H1 (cell line): ENCODE results near the gene OLA1. TPM values are rescaled to one million over a fixed set of nuclear protein-coding genes. Genes with fewer than 3 reads are reported as not detected.

ENCODE experiments used
- CTCF ChIA-PET: fragments of 300-600 bp; sonication (Branson Sonifier 250); formaldehyde crosslinking; loops from one replicate; lab custom pipeline; 2021; ENCODE audit not compliant: partially characterized antibody; lab: Charles Lee
- POLR2A ChIA-PET: fragments of 300-600 bp; sonication (Branson Sonifier 250); formaldehyde crosslinking; loops from one replicate; lab custom pipeline; 2021; ENCODE audit warnings: inconsistent platforms; ENCODE audit not compliant: partially characterized antibody; lab: Charles Lee
- DNase-seq, 2 experiments: peaks; one replicate each; pipeline versions ENCODE4 v3.0.0 to v3.0.0-alpha.2; 2010 to 2022; ENCODE audit warnings: low spot score in 2 of 2, low read depth in 1 of 2, mixed read lengths in 1 of 2
- FAIRE-seq: peaks from 2 replicates; lab custom pipeline; 2011; peaks lifted over from hg19 to GRCh38; lab: Jason Lieb, UNC
- H2AFZ ChIP-seq: 2 replicates; pipeline ENCODE4 v1.8.1; 2012; ENCODE audit warnings: low read length, inconsistent platforms
- H2AK5ac ChIP-seq: 2 replicates; pipeline ENCODE4 v1.6.1; 2013; ENCODE audit warnings: low read depth, low read length
- H2BK120ac ChIP-seq: replicated peaks from 2 replicates; pipeline ENCODE3; 2013; ENCODE audit warnings: low read depth, low read length, inconsistent platforms
- H2BK12ac ChIP-seq: 2 replicates; pipeline ENCODE4 v1.6.1; 2013; ENCODE audit warnings: low read depth, low read length
- H2BK15ac ChIP-seq: 2 replicates; pipeline ENCODE4 v1.6.1; 2013; ENCODE audit warnings: low read length
- H2BK20ac ChIP-seq: 2 replicates; pipeline ENCODE4 v1.6.1; 2013; ENCODE audit warnings: low read length
- H2BK5ac ChIP-seq: 2 replicates; pipeline ENCODE4 v1.6.1; 2013; ENCODE audit warnings: low read depth, low read length
- H3K14ac ChIP-seq: 2 replicates; pipeline ENCODE4 v1.6.1; 2013; ENCODE audit warnings: inconsistent platforms; ENCODE audit not compliant: insufficient read length
- H3K18ac ChIP-seq: 2 replicates; pipeline ENCODE4 v1.6.1; 2013; ENCODE audit warnings: low read length; ENCODE audit errors: extremely low read depth
- H3K23ac ChIP-seq: 2 replicates; pipeline ENCODE4 v1.6.1; 2013; ENCODE audit warnings: inconsistent platforms; ENCODE audit not compliant: insufficient read length
- H3K23me2 ChIP-seq: 2 replicates; pipeline ENCODE4 v1.6.1; 2013; ENCODE audit warnings: low read depth, low read length
- H3K27ac ChIP-seq: 2 replicates; pipeline ENCODE4 v1.6.1; 2011; ENCODE audit warnings: low read depth, low read length, inconsistent platforms
- H3K27me3 ChIP-seq, 4 experiments: replicated peaks in 1 of 4; 1 replicate in 1 of 4; 2 replicates in 3 of 4; pipeline versions ENCODE4 v1.6.1 to v1.8.1; 2011 to 2013; ENCODE audit warnings: low read length in 3 of 4, mild to moderate bottlenecking in 3 of 4, inconsistent platforms in 2 of 4, mixed read lengths in 2 of 4, moderate library complexity in 1 of 4; ENCODE audit not compliant: control insufficient read depth in 3 of 4, insufficient read depth in 3 of 4; ENCODE audit errors: extremely low read depth in 1 of 4
- H3K36me3 ChIP-seq, 4 experiments: 2 replicates each; pipeline versions ENCODE4 v1.6.1 to v1.8.1; 2011 to 2013; ENCODE audit warnings: mild to moderate bottlenecking in 4 of 4, low read length in 3 of 4, moderate library complexity in 2 of 4, control low read depth in 1 of 4, inconsistent platforms in 1 of 4; ENCODE audit not compliant: insufficient read depth in 4 of 4, control insufficient read depth in 2 of 4
- H3K4ac ChIP-seq: replicated peaks from 2 replicates; pipeline ENCODE3; 2013; ENCODE audit warnings: low read length, low read depth, mixed read lengths, inconsistent platforms; ENCODE audit not compliant: insufficient read length
- H3K4me1 ChIP-seq, 4 experiments: replicated peaks in 1 of 4; 1 replicate in 1 of 4; 2 replicates in 3 of 4; pipeline versions ENCODE4 v1.6.1 to v1.8.1; 2011 to 2013; ENCODE audit warnings: low read length in 3 of 4, inconsistent platforms in 2 of 4, mixed read lengths in 1 of 4; ENCODE audit not compliant: insufficient read depth in 4 of 4, control insufficient read depth in 3 of 4
- H3K4me2 ChIP-seq, 2 experiments: 2 replicates each; pipeline versions ENCODE4 v1.6.1 to v1.8.1; 2011 to 2013; ENCODE audit warnings: low read depth in 2 of 2, low read length in 2 of 2, control low read depth in 1 of 2, inconsistent platforms in 1 of 2, mild to moderate bottlenecking in 1 of 2; ENCODE audit not compliant: insufficient read depth in 1 of 2
- H3K4me3 ChIP-seq, 4 experiments: fragments of 200-600, 300-600 bp in 1 of 4; sonication (generic), shearing (Covaris generic), sonication (Bioruptor Twin) in 1 of 4; 2 replicates each; pipeline versions ENCODE4 v1.5.1 to v1.8.1; 2011 to 2016; ENCODE audit warnings: low read length in 4 of 4, low read depth in 3 of 4, control low read depth in 2 of 4, inconsistent platforms in 2 of 4, mild to moderate bottlenecking in 2 of 4, mixed read lengths in 1 of 4, moderate library complexity in 1 of 4; ENCODE audit not compliant: insufficient read depth in 2 of 4; ENCODE audit errors: extremely low read depth in 1 of 4
- H3K56ac ChIP-seq: replicated peaks from 2 replicates; pipeline ENCODE3; 2013; ENCODE audit warnings: low read depth, mild to moderate bottlenecking, mixed read lengths, low read length, inconsistent platforms; ENCODE audit not compliant: insufficient read length
- H3K79me1 ChIP-seq: 2 replicates; pipeline ENCODE4 v1.6.1; 2013; ENCODE audit warnings: low read depth, low read length, control low read depth
- H3K79me2 ChIP-seq, 2 experiments: 2 replicates each; pipeline versions ENCODE4 v1.6.1 to v1.8.1; 2012 to 2013; ENCODE audit warnings: low read length in 2 of 2, mild to moderate bottlenecking in 2 of 2, inconsistent platforms in 1 of 2; ENCODE audit not compliant: insufficient read depth in 2 of 2, control insufficient read depth in 1 of 2
- H3K9ac ChIP-seq, 4 experiments: replicated peaks in 1 of 4; 1 replicate in 1 of 4; 2 replicates in 3 of 4; pipeline versions ENCODE4 v1.6.1 to v1.8.1; 2011 to 2013; ENCODE audit warnings: low read depth in 3 of 4, low read length in 3 of 4, control low read depth in 2 of 4, mild to moderate bottlenecking in 2 of 4, moderate library complexity in 2 of 4, inconsistent platforms in 1 of 4; ENCODE audit errors: extremely low read depth in 1 of 4
- H3K9me3 ChIP-seq, 2 experiments: 2 replicates each; pipeline versions ENCODE4 v1.6.1 to v1.8.1; 2012 to 2013; ENCODE audit warnings: mild to moderate bottlenecking in 2 of 2, moderate library complexity in 2 of 2, control low read depth in 1 of 2, inconsistent platforms in 1 of 2, low read depth in 1 of 2, low read length in 1 of 2, mixed read lengths in 1 of 2; ENCODE audit not compliant: insufficient read depth in 2 of 2
- H4K20me1 ChIP-seq, 2 experiments: replicated peaks in 1 of 2; 2 replicates each; pipeline versions ENCODE3 to v1.8.1; 2011 to 2013; ENCODE audit warnings: inconsistent platforms in 2 of 2, low read length in 2 of 2, mild to moderate bottlenecking in 1 of 2; ENCODE audit not compliant: insufficient read depth in 2 of 2, control insufficient read depth in 1 of 2
- H4K5ac ChIP-seq: 2 replicates; pipeline ENCODE4 v1.6.1; 2013; ENCODE audit warnings: low read length, low read depth, mixed read lengths, inconsistent platforms; ENCODE audit not compliant: insufficient read length
- H4K8ac ChIP-seq: 2 replicates; pipeline ENCODE4 v1.8.0; 2013; ENCODE audit warnings: mild to moderate bottlenecking, moderate library complexity, low read length, inconsistent platforms; ENCODE audit not compliant: insufficient read depth; ENCODE audit errors: extremely low read depth
- H4K91ac ChIP-seq: replicated peaks from 2 replicates; pipeline ENCODE3; 2013; ENCODE audit warnings: low read length, mixed read lengths, inconsistent platforms; ENCODE audit not compliant: insufficient read length
- CHD2 ChIP-seq: IDR thresholded peaks from 2 replicates; pipeline ENCODE4 v1.6.1; 2012; ENCODE audit warnings: low read length, improper control_type of control experiment
- CTBP2 ChIP-seq: IDR thresholded peaks from 2 replicates; pipeline ENCODE4 v1.7.0; 2011; ENCODE audit warnings: borderline replicate concordance, mild to moderate bottlenecking, moderate library complexity, mixed read lengths, low read length; ENCODE audit not compliant: insufficient read depth, insufficient read length
- CTCF ChIP-seq, 3 experiments: IDR thresholded peaks; 1 replicate in 2 of 3; 2 replicates in 1 of 3; pipeline versions ENCODE4 v1.5.1 to v1.6.1; 2011; ENCODE audit warnings: low read length in 3 of 3, mild to moderate bottlenecking in 3 of 3, inconsistent platforms in 2 of 3, low read depth in 1 of 3, moderate library complexity in 1 of 3; ENCODE audit not compliant: insufficient read depth in 1 of 3; ENCODE audit errors: control extremely low read depth in 1 of 3
- HDAC2 ChIP-seq, 2 experiments: fragments of 300-600 bp in 1 of 2; sonication (generic) in 1 of 2; IDR thresholded peaks; 2 replicates each; pipeline ENCODE4 v1.6.1; 2011 to 2012; ENCODE audit warnings: low read depth in 2 of 2, low read length in 2 of 2, mild to moderate bottlenecking in 2 of 2, moderate library complexity in 2 of 2, borderline replicate concordance in 1 of 2, inconsistent platforms in 1 of 2
- JUND ChIP-seq: IDR thresholded peaks from 2 replicates; pipeline ENCODE4 v1.6.1; 2011; ENCODE audit warnings: mild to moderate bottlenecking, improper control_type of control experiment, low read length
- NRF1 ChIP-seq: IDR thresholded peaks from 2 replicates; pipeline ENCODE4 v1.6.1; 2011; ENCODE audit warnings: mild to moderate bottlenecking, low read depth, low read length, improper control_type of control experiment
- POU5F1 ChIP-seq: IDR thresholded peaks from 2 replicates; pipeline ENCODE4 v1.6.1; 2011; ENCODE audit warnings: low read depth, mild to moderate bottlenecking, low read length, moderate library complexity
- SIX5 ChIP-seq: IDR thresholded peaks from 2 replicates; pipeline ENCODE4 v1.6.1; 2011; ENCODE audit warnings: mild to moderate bottlenecking, low read depth, low read length
- SP4 ChIP-seq: IDR thresholded peaks from 2 replicates; pipeline ENCODE4 v1.6.1; 2012; ENCODE audit warnings: low read length, inconsistent platforms
- SUZ12 ChIP-seq: fragments of 200-600 bp; sonication (generic); IDR thresholded peaks from 2 replicates; pipeline ENCODE4 v1.6.1; 2012; ENCODE audit warnings: mild to moderate bottlenecking, inconsistent platforms, low read length, moderate library complexity, mixed read lengths
- TAF7 ChIP-seq: optimal IDR thresholded peaks from 2 replicates; pipeline ENCODE3; 2011; ENCODE audit warnings: low read depth, mild to moderate bottlenecking, inconsistent platforms, low read length, moderate library complexity, borderline replicate concordance
- WGBS, 2 experiments: shearing (Covaris generic) in 1 of 2; methylation state at CpG; one replicate each; pipeline versions ENCODE4 v1.1.6 to v1.1.7; 2013 to 2015; ENCODE audit warnings: low lambda C conversion rate in 2 of 2, mixed read lengths in 2 of 2, inconsistent platforms in 1 of 2, low coverage in 1 of 2, missing lambda C conversion rate in 1 of 2; ENCODE audit not compliant: insufficient replicate concordance in 2 of 2, insufficient coverage in 1 of 2, insufficient read length in 1 of 2; ENCODE audit errors: extremely low coverage in 1 of 2, missing lambda C conversion rate in 1 of 2; 5-methylcytosine and 5-hydroxymethylcytosine counted together
- polyA plus RNA-seq, 7 experiments: library from polyadenylated mRNA; depleted of rRNA in 3 of 7; stranded (reverse) in 5 of 7; unstranded in 2 of 7; fragments of >200 nt in 5 of 7; fragments of 200-250 nt in 2 of 7; gene quantifications; 1 replicate in 5 of 7; 2 replicates in 1 of 7; 4 replicates in 1 of 7; pipeline versions ENCODE4 v1.2.1 to v1.2.3, GENCODE V29; 2011 to 2013; ENCODE audit warnings: missing spikeins in 2 of 7, mixed read lengths in 2 of 7
- total RNA-seq: library from RNA; stranded (reverse); fragmentation: NEBNext Ultra II Directional; extraction: Animal tissue kit (Norgen Biotek cat#: 25700); gene quantifications from 2 replicates; pipeline ENCODE4 v1.2.1, GENCODE V29; 2021

Gene OLA1
- total and polyA plus RNA-seq, 2 of the 8 experiments (the other 6 are each of a cell fraction or from before 2014, with no cell fraction given): 39.3 to 158 TPM

DNA sequence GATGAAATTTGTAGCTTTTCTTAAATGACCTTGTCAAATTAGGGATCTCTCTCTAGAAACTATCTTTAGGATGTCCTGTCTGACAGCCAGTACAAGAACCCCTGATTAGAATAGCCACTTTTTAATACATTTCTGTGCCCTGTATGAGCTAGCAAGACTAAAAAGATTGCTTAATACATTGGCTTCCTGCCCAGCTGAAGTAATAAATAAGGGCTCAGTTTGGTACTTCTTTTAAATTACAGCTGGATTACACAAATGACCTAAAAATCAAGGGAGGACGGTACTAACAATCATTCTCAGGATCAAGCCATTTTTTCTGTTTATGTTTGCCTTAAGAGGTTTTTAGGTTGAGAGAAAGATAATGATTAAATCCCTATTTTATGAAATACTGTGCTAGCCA is 11.6 kb upstream of the OLA1 start:
- Histone ChIP-seq H2BK120ac (no peak overlapping the region), H3K18ac (no peak overlapping the region), H3K79me1 (no peaks in the 10 kb centered on the region), H4K20me1 (no peaks in the 10 kb centered on the region), H4K8ac (no peak overlapping the region), H2BK5ac (no peak overlapping the region), H3K14ac (no peak overlapping the region), H3K79me2 (no peaks in the 10 kb centered on the region), H3K27me3 (no peaks in the 10 kb centered on the region), H3K9me3 (no peaks in the 10 kb centered on the region), H3K4me3 (no peak overlapping the region), H3K9ac (no peak overlapping the region), H3K23me2 (no peaks in the 10 kb centered on the region), H4K91ac (no peak overlapping the region), H3K36me3 (no peaks in the 10 kb centered on the region), H3K23ac (no peak overlapping the region), H2BK15ac (no peak overlapping the region), H2BK12ac (no peak overlapping the region), H2AFZ (no peak overlapping the region), H3K27ac (no peak overlapping the region), H3K4ac (no peak overlapping the region), H3K4me2 (no peak overlapping the region), H2BK20ac (no peak overlapping the region), H4K5ac (no peak overlapping the region), H3K4me1 (no peaks in the 10 kb centered on the region), H2AK5ac (no peak overlapping the region), H3K56ac (no peak overlapping the region)
- CTCF ChIA-PET: interaction anchor here (0.7 to 1.3 kb wide), 2 partner anchors 9 to 122 kb away, joined by 3 read pairs; no protein-coding TSS in a partner anchor
- POLR2A ChIA-PET: no interaction called here
- WGBS, 2 experiments: 76% methylated on average over 1 of the region's 1 CpG; no CpG with 5 or more reads in 1 of the 2 experiments
- FAIRE-seq (no peak), DNase-seq (no peak)
- no peak for TF ChIP-seq CTCF (IDR thresholded peaks at IDR 0.05; ENCODE audit: control extremely low read depth in 1 of 3, insufficient read depth in 1 of 3, low read depth in 1 of 3, low read length in 3 of 3)
- no peak for TF ChIP-seq TAF7
- TF ChIP-seq NRF1: no peak
- TF ChIP-seq CTBP2: no peak
- TF ChIP-seq HDAC2 (IDR thresholded peaks at IDR 0.05; ENCODE audit: borderline replicate concordance in 1 of 2, low read depth in 2 of 2, low read length in 2 of 2): no peak
- no peak for TF ChIP-seq SUZ12
- TF ChIP-seq POU5F1: no peak
- no peak for TF ChIP-seq SIX5
- TF ChIP-seq SP4: no peak
- no peak for TF ChIP-seq JUND
- no peak for TF ChIP-seq CHD2
